Body of pancreas (tissue), 4 donors: ENCODE results near the gene FBXW12.

Experiments
- POLR2A ChIP-seq, 3 donors: fragments of 450-650 bp; IDR thresholded peaks; one replicate each; pipeline ENCODE4 v1.6.1; 2016; ENCODE audit warnings: antibody characterized with exemption in 3 of 3, mild to moderate bottlenecking in 2 of 3
- TF ChIP-seq, protein P1 (sequence below), 7 experiments: fragments of 450-650 bp in 4 of 7; fragments of 200-600 bp in 3 of 7; sonication (generic) in 3 of 7; IDR thresholded peaks; one replicate each; pipeline ENCODE4 v1.5.1; 2016 to 2019; ENCODE audit warnings: antibody characterized with exemption in 7 of 7

DNA sequence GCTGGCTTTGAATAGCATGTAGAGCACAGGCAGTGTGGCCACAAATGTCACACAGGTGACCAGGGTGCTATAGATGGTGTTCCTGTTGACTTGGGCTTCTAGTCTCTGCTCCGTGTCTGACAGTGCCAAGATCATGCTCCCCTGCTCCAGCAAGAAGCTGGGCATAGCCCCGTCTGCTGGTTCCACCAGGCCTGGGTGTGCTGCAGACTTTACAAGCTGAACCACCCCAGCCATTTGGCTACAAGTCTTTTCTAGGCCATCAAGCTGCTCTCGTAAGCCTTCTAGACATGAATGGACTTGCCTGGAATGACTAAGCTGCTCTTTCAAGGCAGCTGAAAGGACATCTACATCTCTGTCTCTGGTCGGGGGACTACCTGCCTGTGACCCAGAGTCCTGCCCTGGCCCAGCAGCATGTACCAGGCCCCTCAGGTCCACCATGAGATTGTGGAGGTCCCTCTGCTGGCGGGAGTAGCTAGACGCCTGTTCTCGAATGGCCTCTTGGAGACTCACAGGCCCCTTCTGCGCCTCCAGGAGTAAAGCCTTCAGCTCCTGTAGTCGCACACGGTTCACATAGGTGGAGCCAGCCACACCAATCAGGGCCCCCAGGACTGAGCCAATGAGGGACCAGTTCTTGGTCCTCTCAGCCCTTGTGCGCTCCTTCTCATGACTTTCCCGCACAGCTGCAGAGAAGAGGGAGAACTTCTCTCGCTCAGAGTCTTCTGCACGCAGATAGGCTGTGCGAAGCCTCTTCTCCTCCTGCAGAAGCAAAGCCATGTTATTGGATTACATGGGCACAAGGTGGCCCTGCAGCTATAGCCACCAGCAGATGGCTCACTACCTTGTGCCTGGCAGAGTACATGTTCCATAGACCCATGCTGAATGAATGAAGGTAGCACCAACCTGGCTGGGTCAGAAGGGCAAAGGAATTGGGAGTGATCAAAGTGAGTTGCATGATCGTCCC, 60.7 kb downstream of the FBXW12 start:
- TF ChIP-seq, protein P1, sequence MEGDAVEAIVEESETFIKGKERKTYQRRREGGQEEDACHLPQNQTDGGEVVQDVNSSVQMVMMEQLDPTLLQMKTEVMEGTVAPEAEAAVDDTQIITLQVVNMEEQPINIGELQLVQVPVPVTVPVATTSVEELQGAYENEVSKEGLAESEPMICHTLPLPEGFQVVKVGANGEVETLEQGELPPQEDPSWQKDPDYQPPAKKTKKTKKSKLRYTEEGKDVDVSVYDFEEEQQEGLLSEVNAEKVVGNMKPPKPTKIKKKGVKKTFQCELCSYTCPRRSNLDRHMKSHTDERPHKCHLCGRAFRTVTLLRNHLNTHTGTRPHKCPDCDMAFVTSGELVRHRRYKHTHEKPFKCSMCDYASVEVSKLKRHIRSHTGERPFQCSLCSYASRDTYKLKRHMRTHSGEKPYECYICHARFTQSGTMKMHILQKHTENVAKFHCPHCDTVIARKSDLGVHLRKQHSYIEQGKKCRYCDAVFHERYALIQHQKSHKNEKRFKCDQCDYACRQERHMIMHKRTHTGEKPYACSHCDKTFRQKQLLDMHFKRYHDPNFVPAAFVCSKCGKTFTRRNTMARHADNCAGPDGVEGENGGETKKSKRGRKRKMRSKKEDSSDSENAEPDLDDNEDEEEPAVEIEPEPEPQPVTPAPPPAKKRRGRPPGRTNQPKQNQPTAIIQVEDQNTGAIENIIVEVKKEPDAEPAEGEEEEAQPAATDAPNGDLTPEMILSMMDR (IDR thresholded peaks at IDR 0.05) = no peak
- TF ChIP-seq POLR2A (IDR thresholded peaks at IDR 0.05) = no peak
